ENCODE data around the gene PBX1. TPM values are rescaled to one million over a fixed set of nuclear protein-coding genes. Genes with fewer than 3 reads are reported as not detected.

The PBX1 gene
- total and polyA plus RNA-seq, 10 of the 15 experiments (the other 5 are each of a cell fraction or from before 2014, with no cell fraction given), result 0.05 to 0.28 (median 0.11) TPM; not detected in 5

- Histone ChIP-seq H3K4me3 (no peak overlapping the region), H3K27me3 (replicated peaks in 1 of 2; ENCODE audit: control insufficient read depth in 2 of 2, insufficient read depth in 2 of 2, low read length in 1 of 2) (no peaks in the 10 kb centered on the region), H3K9me3 (replicated peaks; ENCODE audit: control insufficient read depth, insufficient read depth, low read length) (no peaks in the 10 kb centered on the region), H3K4me1 (ENCODE audit: control insufficient read depth, insufficient read depth, low read length) (no peaks in the 10 kb centered on the region), H3K36me3 (ENCODE audit: control insufficient read depth in 2 of 2, insufficient read depth in 2 of 2, low read length in 1 of 2) (no peaks in the 10 kb centered on the region), H3K79me2 (ENCODE audit: control insufficient read depth, insufficient read depth, low read length) (no peaks in the 10 kb centered on the region), H3K4me2 (ENCODE audit: control insufficient read depth, insufficient read depth) (no peak overlapping the region), H3K27ac (ENCODE audit: control insufficient read depth, insufficient read depth) (no peak overlapping the region), H2AFZ (ENCODE audit: control insufficient read depth, low read depth, low read length) (no peak overlapping the region), H4K20me1 (ENCODE audit: control insufficient read depth, insufficient read depth) (no peaks in the 10 kb centered on the region), H3K9ac (ENCODE audit: control insufficient read depth, insufficient read depth, low read length) (no peak overlapping the region)
- TF ChIP-seq, protein P1, sequence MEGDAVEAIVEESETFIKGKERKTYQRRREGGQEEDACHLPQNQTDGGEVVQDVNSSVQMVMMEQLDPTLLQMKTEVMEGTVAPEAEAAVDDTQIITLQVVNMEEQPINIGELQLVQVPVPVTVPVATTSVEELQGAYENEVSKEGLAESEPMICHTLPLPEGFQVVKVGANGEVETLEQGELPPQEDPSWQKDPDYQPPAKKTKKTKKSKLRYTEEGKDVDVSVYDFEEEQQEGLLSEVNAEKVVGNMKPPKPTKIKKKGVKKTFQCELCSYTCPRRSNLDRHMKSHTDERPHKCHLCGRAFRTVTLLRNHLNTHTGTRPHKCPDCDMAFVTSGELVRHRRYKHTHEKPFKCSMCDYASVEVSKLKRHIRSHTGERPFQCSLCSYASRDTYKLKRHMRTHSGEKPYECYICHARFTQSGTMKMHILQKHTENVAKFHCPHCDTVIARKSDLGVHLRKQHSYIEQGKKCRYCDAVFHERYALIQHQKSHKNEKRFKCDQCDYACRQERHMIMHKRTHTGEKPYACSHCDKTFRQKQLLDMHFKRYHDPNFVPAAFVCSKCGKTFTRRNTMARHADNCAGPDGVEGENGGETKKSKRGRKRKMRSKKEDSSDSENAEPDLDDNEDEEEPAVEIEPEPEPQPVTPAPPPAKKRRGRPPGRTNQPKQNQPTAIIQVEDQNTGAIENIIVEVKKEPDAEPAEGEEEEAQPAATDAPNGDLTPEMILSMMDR (IDR thresholded peaks at IDR 0.05 in 2 of 3, conservative IDR thresholded peaks at IDR 0.05 in 1 of 3; ENCODE audit: control insufficient read depth in 2 of 3, extremely low read depth in 1 of 3, insufficient read depth in 1 of 3, low read depth in 3 of 3, low read length in 3 of 3), result no peak
- TF ChIP-seq EZH2 (IDR thresholded peaks at IDR 0.05; ENCODE audit: borderline replicate concordance, control insufficient read depth, low read depth, low read length) (no peak), MAX (IDR thresholded peaks at IDR 0.05; ENCODE audit: low read depth, low read length) (no peak), IKZF2 (IDR thresholded peaks at IDR 0.05) (no peak), PBX3 (IDR thresholded peaks at IDR 0.05; ENCODE audit: insufficient replicate concordance, low read depth, low read length) (no peak), SREBF1 (IDR thresholded peaks at IDR 0.05; ENCODE audit: low read length) (no peak), JUND (IDR thresholded peaks at IDR 0.05; ENCODE audit: low read depth, low read length) (no peak), TAF1 (IDR thresholded peaks at IDR 0.05; ENCODE audit: borderline replicate concordance, low read depth, low read length) (no peak), TCF3 (IDR thresholded peaks at IDR 0.05; ENCODE audit: borderline replicate concordance, insufficient read depth, low read depth, low read length) (no peak), RAD51 (IDR thresholded peaks at IDR 0.05) (no peak), ESRRA (IDR thresholded peaks at IDR 0.05; ENCODE audit: low read length) (no peak), SIN3A (IDR thresholded peaks at IDR 0.05; ENCODE audit: low read depth, low read length) (no peak), TCF7 (IDR thresholded peaks at IDR 0.05; ENCODE audit: borderline replicate concordance) (no peak)
- WGBS (ENCODE audit: insufficient coverage, insufficient replicate concordance, low lambda C conversion rate, missing lambda C conversion rate), result 39% methylated on average over 8 of the region's 8 CpGs
- intact Hi-C loops (cut with micrococcal nuclease; ENCODE audit: unreplicated experiment) (no loop called here), in situ Hi-C loops (cut with MboI) (no loop called here)
- CTCF ChIA-PET, result no interaction called here
- DNase-seq (ENCODE audit: low read depth, low spot score) (no peak), ATAC-seq (no peak), FAIRE-seq (no peak)
- SMC1A ChIA-PET (ENCODE audit: uncharacterized antibody, unreplicated experiment), result no interaction called here
- no TSS peak for BruUV-seq (replicated peaks)
- RAD21 ChIA-PET (ENCODE audit: unreplicated experiment), result no interaction called here
- POLR2A ChIA-PET, result no interaction called here
Measured at GRCh38 chr1:164736137-164736536, 177.2 kb downstream of the PBX1 start.
